PFSK-1 (cell line): ENCODE measurements around the gene COPB2.

Source experiments
- POLR2AphosphoS5 ChIP-seq: IDR thresholded peaks from 2 replicates; pipeline ENCODE4 v1.6.1; 2012; ENCODE audit warnings: low read depth, mild to moderate bottlenecking, control low read depth, low read length, moderate library complexity
- SIN3A ChIP-seq: IDR thresholded peaks from 2 replicates; pipeline ENCODE4 v1.6.1; 2012; ENCODE audit warnings: mild to moderate bottlenecking, low read length, moderate library complexity, borderline replicate concordance; ENCODE audit not compliant: insufficient read depth
- TAF1 ChIP-seq: IDR thresholded peaks from 2 replicates; pipeline ENCODE4 v1.6.1; 2012; ENCODE audit warnings: low read length, control low read depth, borderline replicate concordance; ENCODE audit not compliant: insufficient read depth
- TF ChIP-seq, protein P1 (sequence below), 2 experiments: IDR thresholded peaks; 2 replicates each; pipeline versions ENCODE4 v1.6.1 to v1.8.0; 2011 to 2012; ENCODE audit warnings: low read depth in 2 of 2, low read length in 2 of 2, control low read depth in 1 of 2, inconsistent platforms in 1 of 2, mild to moderate bottlenecking in 1 of 2, moderate library complexity in 1 of 2; ENCODE audit not compliant: insufficient read depth in 1 of 2

GRCh38 chr3:139311557-139311956 lies 77.9 kb downstream of the COPB2 start:
- TF ChIP-seq TAF1 (no peak), POLR2AphosphoS5 (no peak), SIN3A (no peak)
- TF ChIP-seq, protein P1, sequence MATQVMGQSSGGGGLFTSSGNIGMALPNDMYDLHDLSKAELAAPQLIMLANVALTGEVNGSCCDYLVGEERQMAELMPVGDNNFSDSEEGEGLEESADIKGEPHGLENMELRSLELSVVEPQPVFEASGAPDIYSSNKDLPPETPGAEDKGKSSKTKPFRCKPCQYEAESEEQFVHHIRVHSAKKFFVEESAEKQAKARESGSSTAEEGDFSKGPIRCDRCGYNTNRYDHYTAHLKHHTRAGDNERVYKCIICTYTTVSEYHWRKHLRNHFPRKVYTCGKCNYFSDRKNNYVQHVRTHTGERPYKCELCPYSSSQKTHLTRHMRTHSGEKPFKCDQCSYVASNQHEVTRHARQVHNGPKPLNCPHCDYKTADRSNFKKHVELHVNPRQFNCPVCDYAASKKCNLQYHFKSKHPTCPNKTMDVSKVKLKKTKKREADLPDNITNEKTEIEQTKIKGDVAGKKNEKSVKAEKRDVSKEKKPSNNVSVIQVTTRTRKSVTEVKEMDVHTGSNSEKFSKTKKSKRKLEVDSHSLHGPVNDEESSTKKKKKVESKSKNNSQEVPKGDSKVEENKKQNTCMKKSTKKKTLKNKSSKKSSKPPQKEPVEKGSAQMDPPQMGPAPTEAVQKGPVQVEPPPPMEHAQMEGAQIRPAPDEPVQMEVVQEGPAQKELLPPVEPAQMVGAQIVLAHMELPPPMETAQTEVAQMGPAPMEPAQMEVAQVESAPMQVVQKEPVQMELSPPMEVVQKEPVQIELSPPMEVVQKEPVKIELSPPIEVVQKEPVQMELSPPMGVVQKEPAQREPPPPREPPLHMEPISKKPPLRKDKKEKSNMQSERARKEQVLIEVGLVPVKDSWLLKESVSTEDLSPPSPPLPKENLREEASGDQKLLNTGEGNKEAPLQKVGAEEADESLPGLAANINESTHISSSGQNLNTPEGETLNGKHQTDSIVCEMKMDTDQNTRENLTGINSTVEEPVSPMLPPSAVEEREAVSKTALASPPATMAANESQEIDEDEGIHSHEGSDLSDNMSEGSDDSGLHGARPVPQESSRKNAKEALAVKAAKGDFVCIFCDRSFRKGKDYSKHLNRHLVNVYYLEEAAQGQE (IDR thresholded peaks at IDR 0.05; ENCODE audit: insufficient read depth in 1 of 2, low read depth in 2 of 2, low read length in 2 of 2), result no peak
